ENCODE results near the gene SMIM28.
"Not testable (repeated sequence)": the region's sequence is repeated elsewhere in the genome, so short reads cannot be mapped to it uniquely, and the experiment has no call there.

The SMIM28 gene

DNA sequence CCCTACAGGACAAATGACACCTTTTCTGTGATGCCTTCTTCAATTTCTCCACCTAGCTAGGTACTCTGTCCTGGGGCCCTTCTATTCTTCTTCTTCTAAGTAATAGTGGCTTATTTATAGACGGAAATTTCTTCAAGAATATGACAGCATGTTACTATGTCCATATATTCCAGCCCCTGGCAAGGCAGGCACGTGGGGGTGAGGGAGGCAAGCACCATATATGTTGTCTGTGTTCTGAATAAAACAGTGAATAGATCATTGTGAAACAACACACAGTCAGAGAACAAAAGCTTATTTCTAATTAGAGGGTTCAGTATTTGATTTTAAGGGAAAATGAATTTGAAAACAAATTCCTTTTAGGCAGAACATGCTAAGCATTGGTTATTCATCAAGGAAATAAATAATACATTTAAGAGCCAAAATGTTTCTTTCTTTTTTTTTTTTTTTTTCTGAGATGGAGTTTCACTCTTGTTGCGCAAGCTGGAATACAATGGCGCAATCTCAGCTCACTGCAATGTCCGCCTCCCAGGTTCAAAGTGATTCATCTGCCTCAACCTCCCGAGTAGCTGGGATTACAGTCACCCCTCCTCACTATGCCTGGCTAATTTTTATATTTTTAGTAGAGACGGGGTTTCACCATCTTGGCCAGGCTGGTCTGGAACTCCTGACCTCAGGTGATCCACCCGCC is 32.5 kb downstream of the SMIM28 start:
- DNase-seq: no peak

DNA sequence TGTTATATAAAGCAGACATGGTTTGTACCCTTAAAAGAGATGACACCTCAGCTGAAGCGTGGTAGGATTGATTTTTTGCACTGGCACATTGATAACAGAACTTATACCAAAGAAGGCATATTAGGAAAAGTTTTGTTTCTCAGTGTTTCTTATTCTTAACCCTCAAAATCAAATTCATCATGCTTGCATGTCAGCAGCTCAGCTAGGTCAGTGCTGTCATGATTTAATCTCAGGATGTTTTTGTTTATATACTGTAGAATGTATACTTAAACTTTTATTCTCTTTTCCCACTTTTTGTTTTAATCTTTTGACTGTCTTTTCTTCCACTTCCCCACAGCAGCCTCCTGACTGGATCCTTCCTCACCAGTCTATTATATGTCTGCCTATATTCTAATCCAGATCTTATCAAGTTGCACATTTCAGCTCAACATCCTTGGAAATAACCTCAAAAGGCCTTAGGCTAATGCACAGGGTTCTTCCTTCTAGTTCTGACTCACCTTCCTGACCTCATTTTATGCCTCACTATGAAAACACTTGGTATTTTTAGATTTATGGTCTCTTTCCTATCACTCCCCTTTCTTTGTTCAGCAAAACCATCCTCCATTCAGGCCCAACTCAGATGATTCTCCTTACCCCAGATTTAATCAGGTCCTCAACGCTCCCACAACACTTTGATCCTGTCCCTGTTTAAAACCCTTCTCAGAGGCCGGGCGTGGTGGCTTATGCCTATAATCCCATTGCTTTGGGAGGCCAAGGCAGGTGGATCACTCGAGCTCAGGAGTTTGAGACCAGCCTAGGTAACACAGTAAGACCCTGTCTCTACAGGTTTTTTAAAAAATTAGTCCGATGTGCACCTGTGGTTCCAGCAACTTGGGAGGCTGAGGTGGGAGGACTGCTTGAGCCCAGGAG is 33.5 kb downstream of the SMIM28 start:
- no peak for DNase-seq

DNA sequence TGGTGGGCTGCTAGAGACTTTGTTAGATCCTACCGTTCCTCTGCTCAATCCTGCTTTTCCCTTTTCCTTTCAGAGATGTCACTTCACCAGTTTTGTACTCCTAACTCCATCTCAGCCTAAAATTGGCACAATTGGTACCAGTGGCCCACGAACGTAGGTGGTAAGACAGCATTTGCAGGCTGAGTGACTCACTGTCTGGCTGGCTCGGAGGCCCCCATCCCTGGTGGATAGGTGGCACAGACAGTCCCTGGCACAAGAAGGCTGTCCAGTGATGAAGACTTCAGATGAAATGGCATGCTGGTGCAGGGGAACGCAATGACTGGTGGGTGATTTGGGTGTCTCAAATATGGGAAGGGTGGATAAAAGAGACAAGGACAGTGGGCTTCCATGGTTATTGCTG is 37.4 kb downstream of the SMIM28 start:
- DNase-seq: no peak

DNA sequence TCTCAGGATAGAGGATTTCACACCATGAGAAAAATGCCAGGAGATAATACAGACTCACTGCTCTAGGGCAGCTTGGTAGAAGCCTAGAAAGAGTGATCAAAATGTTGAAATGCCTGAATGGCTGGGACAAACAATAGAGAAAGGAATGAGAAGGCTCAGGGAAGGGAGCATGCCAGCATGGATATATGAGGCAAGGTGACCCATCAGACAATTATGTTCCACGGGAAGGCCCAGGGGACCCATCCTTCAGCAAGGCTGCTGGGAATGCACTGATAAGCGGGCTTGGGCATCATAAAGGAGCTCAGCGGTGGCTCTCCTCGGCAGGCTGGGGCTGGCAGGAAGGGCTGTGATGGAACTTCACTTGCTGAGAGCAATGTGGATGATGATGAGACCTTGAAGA is 38.5 kb downstream of the SMIM28 start:
- no peak for DNase-seq

GRCh38 chr6:138417493-138418117 is 39.9 kb downstream of the SMIM28 start:
- DNase-seq: no peak

GRCh38 chr6:138418118-138418742 is 40.5 kb downstream of the SMIM28 start:
- no peak for DNase-seq

DNA sequence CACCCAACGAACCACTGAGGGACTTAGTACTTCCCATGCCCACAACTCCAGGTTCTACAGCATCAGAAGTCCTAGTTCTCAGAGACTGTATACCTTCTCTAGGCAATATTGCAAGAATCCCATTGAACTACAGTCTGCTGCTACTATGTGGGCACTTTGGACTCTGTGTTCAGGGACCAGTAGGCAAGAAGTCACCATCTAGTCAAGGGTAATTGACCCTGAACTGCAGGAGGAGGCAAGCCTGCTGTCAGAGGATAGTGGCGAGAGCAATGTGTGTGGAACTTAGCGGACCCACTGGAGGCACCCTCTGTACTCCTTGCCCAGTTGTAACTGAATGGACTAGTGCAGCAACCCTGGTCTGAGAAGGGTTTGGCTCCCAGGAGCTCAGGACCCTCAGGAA is 42.1 kb downstream of the SMIM28 start:
- DNase-seq: no peak

DNA sequence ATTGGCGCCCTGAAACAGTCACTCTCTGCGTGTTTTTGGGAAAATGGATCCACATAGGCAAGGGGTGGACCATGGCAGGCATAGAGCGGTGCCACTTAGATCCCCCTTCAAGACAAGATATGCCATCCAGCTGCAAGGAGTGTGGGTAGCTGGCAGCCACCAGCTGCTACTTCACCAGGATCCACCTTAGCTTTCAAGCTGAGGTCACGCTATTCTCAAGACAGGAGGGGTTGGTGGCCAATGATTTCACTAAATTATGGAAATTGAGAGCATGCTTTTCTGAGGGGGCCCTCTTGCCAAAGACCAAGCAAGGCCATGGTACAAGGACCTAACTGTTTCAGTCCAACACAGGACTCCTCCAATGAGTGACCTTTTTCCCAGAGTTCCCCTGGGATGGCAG is 42.7 kb downstream of the SMIM28 start:
- no peak for DNase-seq

- no peak for DNase-seq
Measured at GRCh38 chr6:138421089-138421488, 43.4 kb downstream of the SMIM28 start.

DNA sequence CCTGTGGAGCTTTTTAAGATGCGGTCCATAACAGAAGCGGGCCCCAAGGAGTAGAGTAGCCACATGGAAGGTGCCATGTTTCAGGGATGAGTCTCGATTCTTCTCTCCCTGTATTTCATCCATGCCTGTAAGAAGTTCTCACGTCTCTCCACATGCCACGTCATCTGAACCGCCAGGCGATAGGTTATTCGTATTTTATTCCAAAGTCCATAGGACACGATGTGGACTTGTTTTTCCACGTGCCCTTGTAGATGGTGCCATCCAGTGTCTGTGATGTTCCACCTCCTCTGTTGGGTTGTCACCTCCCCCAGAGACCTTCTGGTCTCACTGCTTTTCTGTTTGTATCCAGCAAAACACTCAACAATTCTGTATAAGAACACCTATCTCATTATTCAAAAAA is 43.9 kb downstream of the SMIM28 start:
- no peak for DNase-seq

DNA sequence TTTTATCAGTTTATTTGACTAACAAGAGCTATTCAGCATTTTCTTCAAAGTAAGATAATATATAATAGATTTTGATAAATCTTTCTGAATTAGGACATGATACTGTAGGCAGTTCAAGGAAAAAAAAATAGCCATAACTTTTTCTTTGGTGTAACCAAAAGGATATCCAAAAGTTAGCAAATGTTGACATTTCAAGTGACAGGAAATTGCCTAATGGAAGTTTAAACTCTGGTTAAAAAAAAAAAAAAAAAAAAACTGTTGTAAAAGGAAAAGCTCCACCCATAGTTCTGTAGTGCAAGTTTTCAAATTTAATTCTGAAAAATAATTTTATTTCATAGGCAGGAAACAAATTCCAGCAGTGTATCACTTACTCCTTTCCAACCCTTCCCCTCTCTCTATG is 45.2 kb downstream of the SMIM28 start:
- DNase-seq: no peak

GRCh38 chr6:138424004-138424904 is 46.5 kb downstream of the SMIM28 start:
- no peak for DNase-seq

DNA sequence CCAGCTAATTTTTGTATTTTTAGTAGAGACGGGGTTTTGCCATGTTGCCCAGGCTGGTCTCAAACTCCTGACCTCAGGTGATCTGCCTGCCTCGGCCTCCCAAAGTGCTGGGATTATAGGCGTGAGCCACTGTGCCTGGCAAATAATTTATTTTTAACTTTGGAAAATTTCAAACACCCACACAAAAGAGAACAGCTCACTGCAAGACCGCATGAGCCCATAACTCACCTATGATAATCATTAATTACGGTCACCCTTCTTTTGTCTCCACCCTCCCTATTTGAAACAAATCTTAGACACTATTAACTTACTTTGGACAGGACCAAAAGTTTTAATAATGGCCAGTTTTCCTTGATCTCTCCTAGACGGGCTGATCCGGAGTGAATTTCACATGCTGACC is 47.6 kb downstream of the SMIM28 start:
- not testable (repeated sequence) for DNase-seq

DNA sequence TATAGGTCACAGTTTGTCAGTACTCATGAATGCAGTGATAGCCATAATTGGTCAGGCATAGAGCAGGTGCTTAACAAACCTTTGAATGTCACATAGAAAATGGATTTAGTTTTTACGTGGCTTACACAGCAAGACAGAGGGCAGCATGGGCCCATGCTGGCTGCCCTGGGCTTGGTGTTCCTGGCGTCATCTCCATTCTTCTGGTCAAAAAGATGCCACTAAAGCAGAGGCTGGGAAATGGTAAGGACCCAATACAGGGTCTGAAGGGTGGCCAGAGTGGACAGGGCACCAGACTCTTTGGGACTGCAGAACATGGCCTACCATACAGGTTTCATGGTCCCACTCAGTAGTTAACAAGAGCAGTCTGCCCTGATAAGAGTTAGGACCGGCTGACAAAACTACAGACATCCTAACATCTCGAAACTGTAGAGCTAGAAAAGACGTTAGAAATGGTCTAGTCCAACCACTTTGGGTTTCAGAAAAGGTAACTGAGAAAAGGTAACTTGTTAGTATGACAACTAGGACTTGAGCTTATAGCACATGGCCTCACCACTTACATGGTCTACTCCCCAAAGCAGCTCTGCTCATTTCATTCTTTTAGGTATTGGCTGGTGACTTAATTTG is 48.9 kb downstream of the SMIM28 start:
- no peak for DNase-seq

- no peak for DNase-seq
Measured at GRCh38 chr6:138427701-138428100, 50.0 kb downstream of the SMIM28 start.

DNA sequence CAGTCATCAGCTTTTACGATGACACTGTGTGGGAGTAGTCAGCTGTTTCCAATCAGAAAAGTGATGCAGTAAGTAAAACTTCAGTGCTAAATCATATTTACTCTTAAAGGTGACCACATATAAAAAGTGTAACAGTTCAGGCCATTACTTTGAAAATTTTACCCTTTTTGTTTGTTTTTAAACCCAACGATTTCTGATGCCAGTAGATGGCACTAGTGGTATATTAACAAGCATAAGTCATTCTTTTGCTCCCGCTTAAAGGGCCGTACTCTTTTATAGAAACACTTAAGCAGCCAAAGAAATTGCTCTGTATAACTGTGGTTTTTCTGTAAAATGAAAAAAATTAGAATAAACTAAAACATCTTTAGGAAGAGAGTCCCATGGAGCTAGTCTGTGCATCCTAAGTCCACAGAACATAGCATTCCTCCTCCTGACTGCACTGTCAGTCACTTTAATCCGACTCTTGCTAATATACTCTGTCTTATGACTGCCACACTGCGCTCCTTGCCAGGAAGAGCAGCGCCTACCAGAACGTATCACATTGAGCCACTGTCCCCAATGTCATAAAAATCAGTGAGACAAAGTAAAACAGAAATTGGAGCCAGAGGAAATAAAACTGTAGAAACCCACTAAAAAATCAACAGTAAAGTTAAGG is 51.4 kb downstream of the SMIM28 start:
- no peak for DNase-seq

DNA sequence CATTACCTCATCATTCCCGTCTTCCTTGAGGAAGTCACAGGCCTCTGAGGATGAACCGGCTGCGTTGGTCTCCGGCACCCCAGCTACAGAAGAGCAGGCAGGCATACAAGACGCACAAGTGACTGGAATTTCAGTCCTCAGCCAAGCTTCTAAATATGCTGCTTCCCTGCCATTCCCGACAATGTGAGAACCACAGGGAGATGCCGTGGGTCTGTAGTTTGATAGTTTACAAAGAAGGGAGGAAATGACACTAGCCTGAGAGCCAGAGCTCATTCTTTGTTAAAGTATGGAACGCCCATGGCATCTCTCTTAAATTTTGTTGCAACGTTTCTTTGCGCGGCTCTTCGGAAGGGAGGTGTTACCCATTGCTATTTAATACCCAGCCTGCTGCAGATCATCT is 52.1 kb downstream of the SMIM28 start:
- DNase-seq: no peak

DNA sequence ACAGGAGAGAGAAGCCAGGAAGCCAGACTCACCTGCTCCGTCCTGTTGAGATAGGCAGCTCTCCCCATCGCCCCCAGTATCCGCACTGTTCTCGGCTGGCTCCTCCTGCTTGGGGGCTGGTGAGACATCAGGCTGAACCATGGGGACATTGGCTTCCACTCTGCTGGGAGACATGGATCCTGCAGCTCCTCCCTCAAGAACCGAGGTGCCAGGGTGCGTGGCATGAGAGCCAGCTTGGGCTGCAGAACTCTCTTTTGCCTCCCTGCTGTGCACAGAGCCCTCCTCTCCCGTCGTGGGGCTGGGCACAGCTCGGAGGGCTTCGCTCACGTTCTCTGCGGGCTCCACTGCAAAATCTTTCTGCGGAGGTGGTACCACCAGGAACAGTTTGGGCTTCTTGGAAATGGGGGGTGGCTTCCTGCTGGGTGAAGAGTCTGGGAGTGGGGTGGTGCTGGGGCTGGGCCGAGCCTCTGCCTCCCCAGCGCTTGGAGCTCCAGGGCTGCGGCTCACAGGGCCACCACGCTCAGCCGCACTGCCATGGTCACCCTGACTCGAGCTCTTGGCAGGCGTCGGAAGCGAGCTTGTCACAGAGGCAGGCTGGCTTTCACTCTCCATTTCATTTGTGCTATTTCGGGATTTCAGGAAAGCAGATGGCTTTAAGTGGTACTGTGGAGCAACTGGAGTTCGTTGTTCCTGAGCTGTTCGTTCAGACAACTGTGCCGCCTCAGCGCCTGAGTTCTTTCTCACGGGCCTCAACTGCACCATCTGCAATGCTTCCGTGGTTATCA is 52.8 kb downstream of the SMIM28 start:
- no peak for DNase-seq

DNA sequence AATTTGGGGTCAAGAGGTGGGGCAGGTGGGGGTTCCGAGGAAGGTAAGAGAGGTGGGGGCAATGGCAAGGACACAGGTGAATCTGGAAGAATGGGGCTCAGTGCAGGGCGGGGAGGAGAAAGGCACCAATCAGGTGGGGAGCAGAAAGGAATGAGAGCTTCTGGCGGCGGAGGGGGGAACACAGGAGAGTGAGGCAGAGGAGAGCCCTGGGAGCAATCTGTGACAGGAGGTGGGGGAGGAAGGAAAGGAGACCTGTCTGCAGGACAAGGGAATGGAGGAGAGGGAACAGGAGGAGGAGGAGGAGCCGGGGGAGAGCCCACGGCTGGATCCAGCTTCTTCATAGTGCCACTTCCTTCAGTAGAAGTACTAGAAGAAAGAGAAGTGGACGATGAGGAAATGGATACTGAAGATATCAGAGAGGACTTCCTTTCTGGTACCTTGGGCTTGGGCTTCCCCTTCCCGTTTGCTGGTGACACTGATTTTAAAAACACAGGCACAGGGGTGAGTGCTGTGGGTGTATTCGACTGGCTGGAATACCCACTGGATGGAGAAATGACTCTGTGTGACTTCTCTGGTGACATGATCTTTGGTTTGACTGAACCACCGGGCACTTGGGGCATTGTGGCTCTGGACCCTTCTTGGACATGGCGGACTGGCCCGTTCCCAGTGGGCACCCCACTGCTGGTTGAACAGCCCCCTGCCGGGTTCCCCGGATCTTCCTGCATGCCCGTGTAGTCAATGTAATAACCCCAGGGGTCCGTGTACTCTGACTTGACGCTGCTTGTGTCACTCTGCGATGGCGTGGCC is 53.8 kb downstream of the SMIM28 start:
- peak; percentile 25 for DNase-seq

- DNase-seq: no peak
Measured at GRCh38 chr6:138432063-138432356, 54.3 kb downstream of the SMIM28 start.
